Tibial artery (tissue), 4 donors: ENCODE measurements around the gene CCT8.

Experiments used
- DNase-seq, 2 donors: peaks; one replicate each; pipeline ENCODE4 v3.0.0-alpha.2; 2019
- H3K27ac ChIP-seq, 2 donors: fragments of 200-600 bp; sonication (generic) in 1 of 2; 1 replicate in 1 of 2; 2 replicates in 1 of 2; pipeline ENCODE4 v1.5.1; 2018 to 2019; ENCODE audit warnings: mild to moderate bottlenecking in 1 of 2
- H3K27me3 ChIP-seq, 2 donors: fragments of 200-600 bp; sonication (generic) in 1 of 2; one replicate each; pipeline versions ENCODE4 v1.5.1 to v1.6.0; 2016 to 2019
- H3K36me3 ChIP-seq, 3 donors: fragments of 200-600 bp; sonication (generic) in 2 of 3; one replicate each; pipeline ENCODE4 v1.5.1; 2016 to 2019; ENCODE audit warnings: mild to moderate bottlenecking in 2 of 3
- H3K4me1 ChIP-seq, 4 donors: fragments of 200-600 bp; sonication (generic) in 2 of 4; 1 replicate in 3 of 4; 2 replicates in 1 of 4; pipeline ENCODE4 v1.5.1; 2016 to 2019
- H3K4me3 ChIP-seq, 2 donors: fragments of 200-600 bp; sonication (generic) in 1 of 2; 1 replicate in 1 of 2; 2 replicates in 1 of 2; pipeline ENCODE4 v1.5.1; 2018 to 2019; ENCODE audit warnings: mild to moderate bottlenecking in 2 of 2
- H3K9me3 ChIP-seq, 3 donors: fragments of 200-600 bp; sonication (generic) in 1 of 3; one replicate each; pipeline ENCODE4 v1.5.1; 2016 to 2019
- CTCF ChIP-seq, 2 experiments: fragments of 200-600 bp in 1 of 2; fragments of 450-650 bp in 1 of 2; IDR thresholded peaks; one replicate each; pipeline ENCODE4 v1.5.1; 2017 to 2019; ENCODE audit warnings: antibody characterized with exemption in 2 of 2, mild to moderate bottlenecking in 1 of 2, moderate library complexity in 1 of 2
- intact Hi-C: fragments of 100-400 bp; cut with DNase I; formaldehyde crosslinking; loops from one replicate; pipeline ENCODE4 v1.15.0; 2023; ENCODE audit warnings: low total_unique reads

CCT8 gene

GRCh38 chr21:29052224-29052623 is 21.2 kb downstream of the CCT8 start:
- DNase-seq = no peak
- H3K27me3 ChIP-seq = no peaks in the 10 kb centered on the region
- peak overlapping the region; percentile 49 to 59 for H3K27ac ChIP-seq
- no peak for TF ChIP-seq CTCF (IDR thresholded peaks at IDR 0.05)
- no peaks in the 10 kb centered on the region for H3K9me3 ChIP-seq
- no peak overlapping the region for H3K4me3 ChIP-seq
- H3K36me3 ChIP-seq = peaks cover 85 to 96% (median 90%) of the 10 kb centered on the region in 3 donors
- intact Hi-C loops = no loop called here
- peaks cover 0 to 18% (median 6%) of the 10 kb centered on the region in 4 donors for H3K4me1 ChIP-seq

GRCh38 chr21:29034678-29035077 is 38.8 kb downstream of the CCT8 start:
- no peak for TF ChIP-seq CTCF (IDR thresholded peaks at IDR 0.05)
- Histone ChIP-seq H3K27ac (peak overlapping the region in 1 of 2 donors; percentile 4), H3K36me3 (peaks cover 72 to 91% (median 74%) of the 10 kb centered on the region in 3 donors), H3K27me3 (no peaks in the 10 kb centered on the region), H3K9me3 (no peaks in the 10 kb centered on the region), H3K4me3 (no peak overlapping the region), H3K4me1 (peaks cover 0 to 3% (median 0%) of the 10 kb centered on the region in 4 donors)
- intact Hi-C loops = no loop called here
- no peak for DNase-seq

GRCh38 chr21:29033871-29034270 is 39.6 kb downstream of the CCT8 start:
- intact Hi-C loops = no loop called here
- no peaks in the 10 kb centered on the region for H3K27me3 ChIP-seq
- peaks cover 66 to 90% (median 67%) of the 10 kb centered on the region in 3 donors for H3K36me3 ChIP-seq
- H3K9me3 ChIP-seq = no peaks in the 10 kb centered on the region
- peaks cover 0 to 9% (median 0%) of the 10 kb centered on the region in 4 donors for H3K4me1 ChIP-seq
- DNase-seq = no peak
- no peak overlapping the region for H3K4me3 ChIP-seq
- no peak overlapping the region for H3K27ac ChIP-seq
- TF ChIP-seq CTCF (IDR thresholded peaks at IDR 0.05) = no peak

GRCh38 chr21:29033301-29033700 is 40.1 kb downstream of the CCT8 start:
- no peak overlapping the region for H3K4me3 ChIP-seq
- H3K4me1 ChIP-seq = peaks cover 0 to 9% (median 0%) of the 10 kb centered on the region in 4 donors
- TF ChIP-seq CTCF (IDR thresholded peaks at IDR 0.05) = no peak
- H3K36me3 ChIP-seq = peaks cover 68 to 90% (median 71%) of the 10 kb centered on the region in 3 donors
- no peaks in the 10 kb centered on the region for H3K9me3 ChIP-seq
- DNase-seq = no peak
- no peaks in the 10 kb centered on the region for H3K27me3 ChIP-seq
- H3K27ac ChIP-seq = no peak overlapping the region
- intact Hi-C loops = no loop called here

GRCh38 chr21:29030909-29031308 is 42.5 kb downstream of the CCT8 start:
- H3K36me3 ChIP-seq = peaks cover 44 to 69% (median 54%) of the 10 kb centered on the region in 3 donors
- intact Hi-C loops = no loop called here
- no peak for DNase-seq
- H3K4me1 ChIP-seq = peaks cover 0 to 23% (median 5%) of the 10 kb centered on the region in 4 donors
- H3K27me3 ChIP-seq = no peaks in the 10 kb centered on the region
- no peak overlapping the region for H3K4me3 ChIP-seq
- no peak overlapping the region for H3K27ac ChIP-seq
- H3K9me3 ChIP-seq = no peaks in the 10 kb centered on the region
- TF ChIP-seq CTCF (IDR thresholded peaks at IDR 0.05) = no peak

GRCh38 chr21:29029524-29029923 is 43.9 kb downstream of the CCT8 start:
- peaks cover 4 to 30% (median 10%) of the 10 kb centered on the region in 4 donors for H3K4me1 ChIP-seq
- no peak for TF ChIP-seq CTCF (IDR thresholded peaks at IDR 0.05)
- peaks cover 30 to 56% (median 42%) of the 10 kb centered on the region in 3 donors for H3K36me3 ChIP-seq
- no peak overlapping the region for H3K27ac ChIP-seq
- H3K9me3 ChIP-seq = no peaks in the 10 kb centered on the region
- no peaks in the 10 kb centered on the region for H3K27me3 ChIP-seq
- H3K4me3 ChIP-seq = no peak overlapping the region
- intact Hi-C loops = no loop called here
- DNase-seq = no peak
